8988T (cell line): Measurements from ENCODE around the gene SSU72.
"Not testable (repeated sequence)": the region's sequence is repeated elsewhere in the genome, so short reads cannot be mapped to it uniquely, and the experiment has no call there.

Experiments used
- DNase-seq: peaks from one replicate; pipeline ENCODE4 v3.0.0; 2011

SSU72 gene

GRCh38 chr1:1556961-1557360 lies 17.7 kb downstream of the SSU72 start:
- DNase-seq = not testable (repeated sequence)

GRCh38 chr1:1556505-1556904 lies 18.2 kb downstream of the SSU72 start:
- DNase-seq = no peak

GRCh38 chr1:1554926-1555915 lies 19.4 kb downstream of the SSU72 start:
- no peak for DNase-seq

GRCh38 chr1:1554550-1554925 lies 20.1 kb downstream of the SSU72 start:
- no peak for DNase-seq

DNA sequence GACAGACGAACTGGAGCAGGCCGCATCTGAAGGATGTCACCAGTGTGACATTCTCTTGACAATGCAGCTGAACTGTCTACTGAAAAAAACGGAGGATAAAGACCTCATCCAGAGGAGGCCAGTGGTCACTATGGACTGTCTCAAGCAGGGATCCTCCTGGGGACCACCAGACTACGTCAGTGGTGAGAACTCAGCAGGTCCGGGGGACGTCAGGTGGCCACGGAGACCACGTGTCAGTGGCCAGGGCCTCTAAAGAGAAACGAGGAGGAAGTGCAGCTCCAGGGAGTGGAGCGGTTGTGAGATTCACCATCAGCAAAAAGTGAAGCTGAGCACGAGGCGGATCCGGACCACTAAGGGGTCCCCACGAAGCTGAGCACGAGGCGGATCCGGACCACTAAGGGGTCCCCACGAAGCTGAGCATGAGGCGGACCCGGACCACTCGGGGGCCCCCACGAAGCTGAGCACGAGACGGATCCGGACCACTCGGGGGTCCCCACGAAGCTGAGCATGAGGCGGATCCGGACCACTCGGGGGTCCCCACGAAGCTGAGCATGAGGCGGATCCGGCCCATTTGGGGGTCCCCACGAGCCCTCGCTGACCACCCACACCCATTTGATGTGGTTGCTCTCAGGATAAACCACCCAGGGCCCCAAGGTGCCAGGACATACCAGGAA lies 20.7 kb downstream of the SSU72 start:
- no peak for DNase-seq

DNA sequence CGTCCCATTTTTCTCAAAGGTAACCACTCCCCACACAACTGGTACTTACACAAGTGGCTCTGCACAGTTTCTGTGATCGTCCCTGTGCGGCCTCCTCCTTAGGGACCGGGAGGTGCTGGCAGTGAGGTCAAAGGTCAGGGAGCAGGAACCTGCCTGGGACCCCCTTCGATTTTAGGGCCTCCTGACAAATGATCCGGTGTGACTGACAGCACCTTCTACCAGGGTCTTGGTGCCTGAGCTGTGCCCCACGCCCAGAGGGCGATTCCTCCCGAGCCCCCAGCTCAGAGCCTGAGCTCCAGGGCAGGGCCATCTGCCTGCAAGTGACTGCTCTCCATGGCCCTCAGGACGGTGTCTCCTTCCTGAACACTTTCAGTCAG lies 22.4 kb downstream of the SSU72 start:
- no peak for DNase-seq

- no peak for DNase-seq
These were observed 23.0 kb downstream of the SSU72 start for GRCh38 chr1:1551524-1552262.

DNA sequence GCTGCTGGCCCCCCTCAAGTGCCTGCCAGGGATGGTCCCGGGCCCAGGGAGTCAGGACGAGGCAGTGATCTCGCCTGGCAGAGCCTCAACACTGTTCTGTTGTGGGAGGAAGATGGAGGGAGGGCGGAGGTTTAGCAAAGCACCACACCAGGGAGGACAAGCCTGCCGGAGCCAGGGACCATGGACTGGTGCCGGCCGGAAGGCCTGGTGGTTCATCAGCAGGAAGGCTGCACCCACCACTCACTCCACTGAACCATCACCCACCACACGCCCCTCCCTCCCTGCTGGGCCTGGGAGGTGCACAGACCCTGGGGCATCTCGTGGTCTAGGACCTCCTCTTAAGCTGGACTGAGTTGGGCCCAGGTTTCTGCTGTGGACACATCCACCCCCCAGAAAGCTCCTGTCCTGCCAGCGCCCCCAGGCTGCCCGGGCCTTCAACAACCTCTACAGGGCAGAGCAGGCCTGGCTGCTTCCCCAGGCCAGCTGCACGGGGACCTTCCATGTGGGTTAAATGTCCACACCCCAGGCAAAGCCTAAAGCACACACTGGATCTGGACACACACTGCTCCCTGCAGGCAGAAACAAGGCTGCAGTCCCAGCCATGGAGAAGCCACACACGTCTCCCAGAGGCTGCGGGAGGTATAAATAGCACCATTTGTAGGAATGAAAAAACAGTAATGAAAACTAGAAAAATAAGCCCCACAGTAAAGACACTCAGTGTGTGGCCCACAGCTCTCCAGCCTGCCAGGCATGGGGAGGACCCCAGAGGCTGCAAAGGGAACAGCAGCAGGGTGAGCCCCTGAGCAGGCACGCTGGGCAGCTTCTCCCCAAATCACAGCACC lies 23.9 kb downstream of the SSU72 start:
- peak; percentile 57 for DNase-seq

DNA sequence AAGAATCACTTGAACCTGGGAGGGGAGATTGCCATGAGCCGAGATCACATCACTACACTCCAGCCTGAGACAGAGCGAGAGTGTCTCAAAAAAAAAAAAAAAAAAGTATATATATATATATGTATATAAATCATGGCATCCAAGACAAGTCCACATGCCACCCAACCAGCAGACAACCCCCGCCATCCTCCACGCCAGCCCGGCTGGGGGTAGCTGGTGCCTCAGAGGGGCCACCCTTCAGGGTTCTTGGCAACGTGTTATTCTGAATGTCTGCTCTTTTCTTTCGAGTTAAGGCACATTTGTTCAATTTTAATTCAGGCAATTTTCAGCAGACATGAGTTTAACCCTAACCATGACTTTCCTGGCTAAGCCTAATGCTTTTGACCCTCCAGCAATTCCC lies 24.6 kb downstream of the SSU72 start:
- no peak for DNase-seq

DNA sequence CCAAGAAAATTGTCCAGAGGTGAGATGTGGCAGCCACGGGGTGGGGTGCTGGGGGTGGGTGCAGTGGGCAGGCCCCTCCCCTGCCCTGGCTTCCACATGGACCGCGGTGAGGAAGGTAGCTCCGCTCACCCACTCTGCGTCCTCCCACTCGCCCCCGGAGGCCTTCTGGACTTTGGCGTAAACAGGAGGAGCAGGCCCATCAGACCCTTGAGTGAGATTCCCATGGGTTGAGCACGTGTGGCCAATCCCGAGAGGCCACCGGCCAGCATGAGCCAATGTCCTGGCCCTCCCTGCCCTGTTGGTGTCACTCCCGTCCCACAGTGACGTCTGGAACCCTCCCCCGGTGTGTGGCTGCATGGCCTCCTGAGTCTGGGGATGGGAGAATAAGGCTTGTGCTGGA lies 26.1 kb downstream of the SSU72 start:
- DNase-seq = no peak

DNA sequence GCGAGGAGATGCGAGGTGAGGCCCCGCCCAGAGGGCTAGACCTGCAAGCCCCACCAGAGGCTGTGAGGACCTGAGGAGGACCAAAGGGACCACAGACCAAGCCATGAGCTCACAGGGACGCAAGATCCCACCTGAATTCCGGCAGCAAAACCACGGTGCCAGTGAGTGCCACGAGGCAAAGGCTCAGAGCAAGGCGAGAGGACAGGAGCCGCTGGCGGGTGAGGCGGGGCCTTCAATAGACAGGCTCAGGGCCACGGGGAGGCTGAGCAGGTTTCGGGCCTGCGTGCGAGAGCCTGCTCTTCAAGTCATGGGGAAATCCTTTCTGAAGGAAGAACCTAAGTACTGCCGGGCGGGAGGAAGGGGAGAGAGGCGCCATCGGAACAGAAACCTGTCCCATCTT lies 27.2 kb downstream of the SSU72 start:
- no peak for DNase-seq

- no peak for DNase-seq
These were observed 27.7 kb downstream of the SSU72 start for GRCh38 chr1:1547011-1547410.

- no peak for DNase-seq
These were observed 28.5 kb downstream of the SSU72 start for GRCh38 chr1:1545946-1546737.

- no peak for DNase-seq
These were observed 30.1 kb downstream of the SSU72 start for GRCh38 chr1:1544544-1544943.

DNA sequence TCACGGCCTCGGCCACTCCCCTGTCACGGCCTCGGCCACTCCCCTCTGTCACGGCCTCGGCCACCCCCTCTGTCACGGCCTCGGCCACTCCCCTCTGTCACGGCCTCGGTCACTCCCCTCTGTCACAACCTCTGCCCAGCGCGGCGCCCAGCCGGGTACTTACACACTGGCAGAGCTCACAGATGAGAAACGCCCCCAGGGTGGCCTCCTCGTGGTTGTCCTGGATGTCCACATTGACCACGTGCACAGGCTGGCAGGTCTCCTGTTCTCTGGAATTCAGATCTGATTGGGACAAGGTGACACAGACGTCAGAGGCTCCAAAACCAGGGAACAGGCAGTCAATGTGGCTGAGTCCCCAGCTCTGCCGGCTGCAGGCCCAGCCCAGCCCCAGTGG lies 31.0 kb downstream of the SSU72 start:
- DNase-seq = no peak

GRCh38 chr1:1542766-1543705 lies 31.6 kb downstream of the SSU72 start:
- no peak for DNase-seq

GRCh38 chr1:1541956-1542765 lies 32.5 kb downstream of the SSU72 start:
- DNase-seq = no peak

DNA sequence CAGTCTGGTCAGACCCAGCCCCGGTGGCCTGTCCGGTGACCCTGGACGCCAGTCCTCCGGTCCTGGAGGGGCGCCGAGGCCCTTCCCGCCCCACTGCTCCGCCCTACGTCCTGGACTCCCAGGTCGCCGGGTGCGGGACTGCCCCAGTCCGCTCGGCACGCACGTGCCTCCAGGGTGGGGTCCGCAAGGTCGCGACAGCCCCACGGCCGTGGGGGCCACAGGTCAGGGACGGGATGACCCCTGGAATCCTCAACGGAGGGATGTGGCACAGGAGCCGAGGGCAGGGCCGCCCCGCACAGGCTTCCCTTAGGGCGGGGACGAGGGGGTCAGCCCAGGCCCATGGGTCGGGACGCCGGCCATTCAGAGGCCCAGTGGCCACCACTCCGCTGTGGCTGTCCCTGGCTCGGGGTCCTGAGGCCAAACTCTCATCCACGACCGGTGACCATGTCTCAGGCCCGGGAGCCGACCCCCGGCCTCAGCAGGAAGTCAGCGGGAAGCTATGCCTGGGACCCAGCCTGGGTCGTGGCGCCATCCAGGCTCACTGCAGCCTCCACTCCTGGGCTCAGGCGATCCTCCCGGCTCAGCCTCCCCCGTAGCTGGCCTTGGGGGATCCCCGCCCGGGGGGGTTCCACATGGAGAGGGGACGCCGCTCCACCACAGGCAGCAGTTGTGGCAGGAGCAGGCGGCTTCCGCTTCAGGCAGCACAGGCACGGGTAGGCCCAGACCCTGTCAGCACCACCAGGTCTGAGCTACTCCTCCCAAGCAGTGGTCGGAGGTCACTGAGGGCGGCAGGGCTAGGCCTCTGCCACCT lies 33.6 kb downstream of the SSU72 start:
- DNase-seq = no peak
